Measurements from ENCODE around the gene AFMID.

The AFMID gene

GRCh38 chr17:78256707-78257591 is 69.8 kb downstream of the AFMID start:
- no peak for DNase-seq

Data from DMS53 (cell line).